ENCODE results near the gene UBE2H.
A peak's percentile ranks its signal among the peaks of the same experiment; 100 is the strongest.
"Not testable (repeated sequence)": the region's sequence is repeated elsewhere in the genome, so short reads cannot be mapped to it uniquely, and the experiment has no call there.

The UBE2H gene

DNA sequence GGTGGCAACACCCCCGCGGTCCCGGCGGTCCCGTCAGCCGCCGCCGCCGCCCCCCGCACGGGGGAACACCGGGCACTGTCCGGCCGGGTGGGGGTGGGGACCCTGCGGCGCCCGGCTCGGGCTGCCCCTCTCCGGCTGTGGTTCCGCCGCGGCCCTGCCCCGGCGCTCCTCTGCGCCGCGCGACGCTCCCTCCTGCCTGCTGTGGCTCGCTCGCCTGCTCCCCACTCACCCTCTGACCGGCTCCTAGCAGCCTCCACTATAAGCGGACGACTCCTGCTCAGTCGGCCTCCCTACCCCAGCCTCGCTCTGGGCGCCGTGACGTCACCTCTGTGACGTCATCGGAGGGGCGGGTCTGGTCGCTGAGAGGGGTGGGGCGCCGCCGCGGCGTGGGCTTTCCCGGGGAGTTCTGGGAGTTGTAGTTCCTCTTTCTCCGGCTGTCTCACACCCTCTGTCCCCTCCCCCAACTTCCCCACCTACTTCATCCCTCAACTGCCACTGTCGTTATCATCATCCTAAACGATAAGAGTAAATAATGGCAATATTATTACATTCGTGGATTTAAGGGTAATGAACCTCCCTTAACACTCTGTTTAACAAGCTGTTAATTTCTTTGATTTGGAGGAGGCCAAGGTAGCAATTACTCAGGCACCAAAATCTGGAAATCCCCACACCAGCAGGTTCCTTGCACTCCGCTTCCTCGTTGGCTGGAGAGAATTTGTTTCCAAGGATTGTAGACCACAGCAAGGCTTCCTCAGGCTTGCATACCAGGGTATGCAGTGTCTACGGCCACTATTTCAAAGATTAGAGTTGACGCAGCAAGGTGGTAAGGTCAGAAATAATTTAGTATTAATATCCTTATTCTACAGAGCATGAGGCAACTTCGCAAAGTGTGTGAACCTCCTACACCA is at the start of gene UBE2H:
UBE2H (minus strand) TSS at position 308 of the 908 bp plus-strand sequence. CDS start 405 bp downstream, outside the sequence.
- DNase-seq: peak; percentile 67

DNA sequence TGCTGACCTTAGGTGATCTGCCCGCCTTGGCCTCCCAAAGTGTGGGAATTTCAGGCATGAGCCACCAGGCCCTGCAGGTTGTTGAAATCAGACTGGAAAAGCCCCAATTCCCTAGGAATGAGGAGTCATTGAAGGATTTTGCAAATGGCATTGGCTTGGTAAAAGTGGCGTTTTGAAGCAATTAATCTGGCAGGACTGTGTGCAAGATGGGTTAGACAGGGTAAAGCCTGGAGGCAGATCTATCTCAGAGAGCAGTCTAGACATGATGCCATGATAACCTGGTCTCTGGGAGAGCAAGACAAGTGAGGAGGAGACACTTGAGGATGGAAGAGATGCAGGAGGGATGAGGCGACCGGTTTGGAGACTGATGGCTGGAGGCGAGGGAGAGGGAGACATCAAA is 45.7 kb upstream of the UBE2H start:
- no peak for DNase-seq

DNA sequence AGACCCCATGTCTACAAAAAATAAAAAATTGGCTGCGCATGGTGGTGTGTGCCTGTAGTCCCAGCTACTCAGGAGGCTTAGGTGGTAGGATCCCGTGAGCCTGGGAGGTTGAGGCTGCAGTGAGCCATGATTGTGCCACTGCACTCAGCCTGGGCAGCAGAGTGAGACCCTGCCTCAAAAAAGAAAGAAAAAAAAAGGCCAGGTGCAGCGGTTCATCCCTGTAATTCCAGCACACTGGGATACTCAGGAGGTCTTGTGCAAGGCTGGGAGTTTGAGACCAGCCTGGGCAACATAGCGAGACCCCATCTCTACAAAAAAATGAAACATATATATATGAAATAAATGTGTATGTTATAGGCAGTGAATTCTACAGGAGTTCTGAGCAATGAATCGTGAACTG is 44.5 kb upstream of the UBE2H start:
- DNase-seq: no peak

DNA sequence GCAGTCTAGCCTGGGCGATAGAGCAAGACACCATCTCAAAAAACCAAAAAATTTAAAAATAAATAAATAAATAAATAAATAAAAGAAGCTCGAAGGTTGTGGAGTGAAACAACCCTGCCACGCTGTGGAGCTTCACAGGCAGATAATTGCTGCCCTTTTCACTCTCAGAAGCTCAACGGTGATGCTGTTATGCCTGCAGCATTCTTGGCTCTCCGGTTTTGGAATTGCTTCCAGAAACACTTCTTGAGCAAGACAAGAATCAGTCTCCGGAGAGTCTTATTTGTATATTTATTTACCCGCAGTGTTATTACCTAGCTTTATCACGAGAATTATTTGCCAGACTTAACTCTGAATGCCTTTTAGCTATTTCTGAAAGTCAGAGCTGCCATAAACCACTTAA is 40.5 kb upstream of the UBE2H start:
- DNase-seq: peak; percentile 4

DNA sequence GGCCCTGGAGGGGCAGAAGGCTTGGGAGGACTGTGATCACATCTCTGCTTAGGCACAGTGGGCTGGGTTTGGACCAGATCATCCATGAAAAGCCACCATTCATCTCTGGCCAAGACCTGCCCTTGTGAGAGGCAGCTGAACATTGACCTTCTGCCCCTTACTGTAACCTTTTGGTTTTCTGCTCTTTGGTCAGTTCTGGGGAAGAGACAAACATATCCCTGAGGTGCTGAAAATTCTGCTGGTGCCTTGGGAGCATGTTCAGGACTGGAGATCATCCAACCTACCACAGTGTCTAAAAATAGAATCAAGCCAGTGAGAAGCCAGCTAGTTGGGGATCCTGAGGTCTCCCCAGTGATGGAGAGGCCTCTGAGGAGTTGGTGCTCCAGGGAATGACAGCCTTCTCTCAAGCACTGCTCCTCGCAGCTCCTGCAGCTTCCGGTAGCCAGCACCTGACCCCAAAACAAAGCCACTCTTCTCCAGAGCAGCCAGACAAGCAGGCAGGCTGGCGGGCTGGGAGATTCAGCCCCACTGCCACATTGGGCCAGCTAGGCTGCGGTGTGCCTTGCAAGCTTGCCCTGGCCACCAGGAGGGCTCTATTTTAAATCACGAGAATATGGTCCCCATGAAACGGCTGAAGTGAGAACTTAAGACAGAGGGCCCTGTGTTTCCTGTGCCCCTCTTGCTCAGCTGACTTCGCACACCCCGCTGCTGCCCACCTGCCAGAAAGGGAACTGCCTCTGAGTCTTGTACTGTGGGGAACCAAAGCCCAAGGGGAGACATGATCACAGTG is 37.8 kb upstream of the UBE2H start:
- no peak for DNase-seq

DNA sequence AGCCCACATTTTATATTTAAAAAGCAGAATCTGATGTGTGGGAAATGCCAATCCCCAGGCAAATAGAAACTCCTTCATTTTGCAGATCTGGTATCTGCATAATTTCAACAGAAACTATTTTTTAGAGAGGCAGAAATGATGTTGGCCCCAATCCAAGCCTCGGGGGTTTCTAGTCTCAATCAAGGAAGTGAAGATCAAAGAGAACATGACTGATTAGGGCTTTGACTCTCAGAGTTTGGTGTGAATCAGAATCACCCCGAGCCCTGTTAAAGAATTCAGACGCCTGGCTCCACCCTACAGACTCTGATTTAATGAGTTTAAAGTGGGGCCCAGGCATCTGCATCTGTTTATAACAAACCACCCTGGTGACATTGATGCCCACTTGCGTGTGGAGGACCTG is 36.7 kb upstream of the UBE2H start:
- no peak for DNase-seq

DNA sequence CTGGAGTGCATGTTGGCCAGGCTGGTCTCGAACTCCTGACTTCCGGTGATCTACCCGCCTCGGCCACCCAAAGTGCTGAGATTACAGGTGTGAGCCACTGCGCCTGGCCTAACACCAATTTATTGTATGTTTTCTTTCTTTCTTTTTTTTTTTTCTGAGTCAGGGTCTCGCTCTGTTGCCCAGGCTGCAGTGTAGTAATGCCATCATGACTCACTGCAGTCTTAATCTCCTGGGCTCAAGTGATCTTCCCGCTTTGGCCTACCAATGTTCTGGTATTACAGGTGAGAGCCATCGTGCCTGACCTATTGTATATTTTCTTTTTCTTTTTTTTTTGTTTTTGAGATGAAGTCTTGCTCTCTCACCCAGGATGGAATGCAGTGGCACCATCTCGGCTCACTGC is 33.8 kb upstream of the UBE2H start:
- no peak for DNase-seq

DNA sequence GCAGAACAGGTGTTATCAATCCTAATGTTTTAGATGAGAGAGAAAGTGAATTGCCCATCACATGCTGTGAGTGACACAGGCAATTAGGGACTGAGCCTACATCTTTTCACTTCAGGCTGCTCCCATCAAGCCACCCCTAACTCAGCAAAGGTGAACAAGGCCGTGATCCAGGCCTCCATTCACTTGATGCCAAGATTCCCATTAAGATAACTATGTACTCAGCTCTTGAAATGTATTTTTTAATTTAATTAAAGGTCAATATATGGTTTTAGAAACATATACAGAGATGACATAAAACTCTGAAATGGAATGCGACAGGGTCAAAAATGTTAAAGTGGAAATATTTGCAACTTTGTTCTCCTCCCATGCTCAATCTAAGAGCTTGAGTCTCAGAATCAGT is 27.9 kb upstream of the UBE2H start:
- DNase-seq: no peak

DNA sequence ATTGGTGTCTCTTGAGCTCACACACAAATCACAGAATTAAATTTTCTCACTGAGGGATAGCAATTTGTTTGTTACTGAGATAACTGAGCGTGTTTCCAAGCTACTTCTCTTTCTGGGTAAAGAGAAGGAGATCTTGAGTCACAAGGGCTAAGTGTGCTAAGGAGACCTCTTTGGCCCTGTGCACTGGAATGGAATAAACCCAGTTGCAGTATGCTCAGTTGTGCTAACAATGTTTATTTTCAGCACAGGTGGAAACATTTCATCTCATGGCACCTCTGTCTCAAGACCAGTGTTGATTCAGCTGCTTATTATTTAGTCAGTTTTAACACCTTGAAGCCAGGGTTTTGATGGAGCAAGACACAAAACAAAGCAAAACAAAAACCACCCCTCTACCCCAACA is 22.5 kb upstream of the UBE2H start:
- no peak for DNase-seq

DNA sequence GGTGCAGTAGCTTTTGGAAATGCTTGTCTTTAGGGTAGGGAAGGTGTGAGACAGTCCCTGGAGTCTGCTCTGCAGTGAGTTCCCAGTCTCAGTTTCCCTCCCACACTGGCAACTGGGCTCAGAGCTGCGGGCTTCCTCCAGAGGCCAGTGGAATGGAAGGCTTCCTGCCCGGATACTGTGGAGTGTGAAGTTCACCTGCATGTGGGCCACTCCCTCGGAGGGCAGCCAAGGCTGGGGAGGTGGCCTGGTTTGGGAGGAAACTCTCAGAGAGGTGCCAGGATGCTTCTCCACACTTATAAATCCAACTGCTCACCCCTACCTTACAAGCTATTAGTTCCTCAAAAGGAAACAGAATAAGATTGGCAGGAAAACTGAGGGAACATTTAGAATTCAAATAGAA is 18.1 kb upstream of the UBE2H start:
- DNase-seq: no peak

DNA sequence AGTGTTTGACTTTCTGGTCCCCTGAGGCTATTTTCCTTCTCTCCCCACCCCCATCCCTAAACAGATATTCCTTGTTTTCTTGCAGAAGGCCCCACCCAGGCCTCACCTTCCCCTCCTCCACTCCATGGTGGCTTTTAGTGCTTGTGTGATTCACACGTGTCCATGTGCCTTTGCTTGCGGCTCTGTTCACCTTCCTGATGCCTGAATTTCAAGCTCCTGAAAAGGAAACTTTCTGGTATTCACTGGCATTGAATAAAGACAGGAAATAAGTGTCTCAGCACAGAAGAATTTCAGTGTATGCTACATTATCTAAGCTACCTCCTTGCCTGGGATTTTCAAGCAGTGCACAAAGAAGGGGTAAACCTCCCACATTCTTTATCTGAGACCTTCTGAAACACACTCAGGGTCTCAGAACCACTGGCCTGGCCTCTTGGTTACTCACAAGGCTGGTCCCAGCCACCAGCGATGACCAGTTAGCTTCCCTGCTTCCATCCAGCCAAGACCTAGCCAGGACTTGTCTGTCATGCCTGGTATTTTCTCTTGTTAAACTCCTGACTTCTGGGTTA is 17.2 kb upstream of the UBE2H start:
- peak; percentile 4 for DNase-seq

DNA sequence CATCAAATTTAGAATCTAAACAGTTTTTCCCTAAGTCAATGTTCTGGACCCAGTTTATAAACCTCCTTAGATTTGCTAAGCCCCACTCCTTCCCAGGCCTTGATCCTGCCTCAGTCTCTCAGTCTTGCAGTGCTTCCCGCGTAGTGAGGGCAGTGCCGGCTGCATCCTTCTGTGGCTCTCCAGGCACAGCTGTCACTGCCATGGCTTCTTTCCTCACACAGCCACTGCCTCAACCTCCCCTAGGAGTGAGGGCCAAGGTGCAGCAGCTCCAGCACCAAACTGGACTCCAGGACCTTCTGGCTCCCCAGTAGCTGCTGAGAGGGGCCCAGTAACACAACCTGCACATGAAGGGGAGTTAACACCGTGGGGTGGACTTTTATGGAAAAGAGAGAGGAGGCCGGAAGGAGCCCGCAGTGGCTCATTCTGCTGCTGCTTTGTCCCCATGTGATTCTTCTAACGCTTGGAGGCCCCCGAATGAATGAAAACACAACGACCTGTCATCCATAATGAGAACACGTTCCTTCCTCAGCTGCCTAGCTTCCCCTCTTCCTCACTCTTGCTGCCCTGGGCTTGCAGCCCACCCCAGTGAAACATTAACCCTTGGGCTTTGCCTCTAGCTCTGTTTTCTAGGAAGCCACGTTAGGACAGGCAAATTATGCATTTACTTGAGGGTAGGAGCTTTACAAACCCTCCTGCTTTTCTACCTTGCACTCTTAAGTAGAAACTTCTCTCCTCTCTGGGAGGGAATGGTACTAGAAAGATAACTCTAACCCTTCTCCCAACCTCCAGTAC is 16.0 kb upstream of the UBE2H start:
- no peak for DNase-seq

DNA sequence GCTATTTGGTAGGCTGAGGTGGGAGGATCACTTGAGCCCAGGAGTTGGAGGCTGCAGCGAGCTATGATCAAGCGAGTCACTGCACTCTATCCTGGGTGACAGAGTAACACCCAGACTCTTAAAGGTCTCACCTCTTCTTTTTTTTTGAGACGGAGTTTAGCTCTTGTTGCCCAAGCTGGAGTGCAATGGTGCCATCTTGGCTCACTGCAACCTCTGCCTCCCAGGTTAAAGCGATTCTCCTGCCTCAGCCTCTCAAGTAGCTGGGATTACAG is 7.4 kb upstream of the UBE2H start:
- not testable (repeated sequence) for DNase-seq

DNA sequence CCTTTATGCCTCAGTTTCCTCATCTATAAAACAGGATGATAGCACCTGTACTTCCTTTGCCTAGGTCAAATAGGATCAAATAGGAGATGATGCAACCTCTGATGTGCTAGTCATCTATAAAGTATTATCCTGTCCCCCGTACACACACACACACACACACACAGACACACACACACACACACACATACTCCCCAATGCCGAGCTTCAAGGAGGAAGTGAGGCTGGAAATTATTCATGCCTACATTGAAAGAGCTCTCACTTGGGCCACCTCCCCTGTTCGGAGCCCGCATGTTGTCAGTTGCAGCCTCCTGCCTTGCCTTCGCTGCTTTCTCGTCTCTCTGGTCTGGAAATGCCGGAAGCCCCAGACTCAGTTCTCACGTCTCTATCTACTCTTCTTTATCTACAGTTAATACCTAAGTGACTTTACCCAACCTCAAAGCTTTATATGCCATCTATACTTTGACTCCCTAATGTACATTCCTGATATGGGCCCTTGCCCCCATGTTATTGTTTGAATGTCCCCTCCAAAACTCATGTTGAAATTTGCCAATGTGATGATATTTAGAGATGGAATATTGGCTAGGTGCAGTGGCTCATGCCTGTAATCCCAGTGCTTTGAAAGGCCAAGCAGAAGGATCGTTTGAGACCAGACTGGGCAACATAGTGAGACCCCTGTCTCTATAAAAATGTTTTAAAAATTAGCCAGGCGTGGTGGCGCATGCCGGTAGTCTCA is 6.9 kb upstream of the UBE2H start:
- DNase-seq: no peak

DNA sequence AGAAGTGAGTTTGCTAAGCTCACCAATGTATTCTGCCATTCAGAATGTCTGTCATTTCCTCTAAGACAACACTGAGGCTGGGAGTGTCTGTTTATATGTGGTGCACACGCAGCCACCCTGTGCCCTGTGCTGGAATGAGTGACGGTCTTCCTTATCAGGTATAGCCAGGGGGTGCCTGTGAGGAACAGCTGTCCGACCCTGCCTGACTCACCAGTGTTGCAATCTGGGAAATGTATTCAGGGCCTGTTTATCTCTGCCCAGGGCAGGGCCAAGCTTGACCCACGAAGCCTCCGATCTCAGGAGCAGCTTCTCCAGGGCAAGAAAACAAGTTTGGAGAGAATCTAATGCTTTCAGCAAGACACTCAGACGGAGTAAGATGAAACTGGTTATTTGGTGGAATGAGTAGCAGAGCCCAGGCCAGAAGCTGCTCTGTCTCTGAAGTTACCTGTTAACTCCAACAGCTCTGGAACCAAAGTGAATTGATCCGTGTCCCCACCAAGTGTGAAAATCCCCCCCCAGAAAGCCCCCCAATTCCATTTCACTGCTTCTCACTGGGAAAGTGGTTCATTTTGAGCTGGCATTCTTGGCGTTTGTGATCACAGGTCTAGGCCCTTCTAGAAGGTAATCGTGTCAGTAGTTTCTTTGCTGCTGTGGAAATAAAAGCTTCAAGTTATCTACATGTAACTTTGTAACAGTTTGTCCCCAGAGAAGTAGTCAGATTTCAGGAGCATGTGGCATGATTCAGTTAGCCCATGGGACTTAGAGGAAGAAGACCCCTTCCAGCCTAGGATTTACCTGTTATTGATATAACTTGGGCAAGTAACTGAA is 6.1 kb upstream of the UBE2H start:
- peak; percentile 17 for DNase-seq

DNA sequence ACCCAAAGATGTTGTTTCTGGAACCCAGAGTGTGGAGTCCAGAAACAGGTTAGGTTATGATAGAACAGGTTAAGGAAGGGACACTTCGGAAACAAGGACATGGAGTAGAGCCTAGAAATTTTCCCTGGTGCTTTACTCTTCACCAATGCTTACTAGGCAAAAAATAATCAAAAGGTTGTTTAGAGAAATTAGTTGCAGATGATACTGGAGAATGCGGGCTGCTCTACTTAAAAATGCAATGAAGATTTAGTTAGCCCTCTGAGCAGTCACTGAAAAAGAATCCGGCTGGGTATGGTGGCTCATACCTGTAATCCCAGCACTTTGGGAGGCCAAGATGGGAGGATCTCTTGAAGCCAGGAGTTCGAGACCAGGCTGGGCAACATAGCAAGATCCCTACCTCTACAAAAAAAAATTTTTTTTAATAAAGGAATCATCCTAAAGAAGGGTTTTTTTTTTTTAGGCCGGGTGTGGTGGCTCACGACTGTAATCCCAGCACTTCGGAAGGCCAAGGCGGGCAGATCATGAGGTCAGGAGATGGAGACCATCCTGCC is 3.3 kb upstream of the UBE2H start:
- DNase-seq: no peak

DNA sequence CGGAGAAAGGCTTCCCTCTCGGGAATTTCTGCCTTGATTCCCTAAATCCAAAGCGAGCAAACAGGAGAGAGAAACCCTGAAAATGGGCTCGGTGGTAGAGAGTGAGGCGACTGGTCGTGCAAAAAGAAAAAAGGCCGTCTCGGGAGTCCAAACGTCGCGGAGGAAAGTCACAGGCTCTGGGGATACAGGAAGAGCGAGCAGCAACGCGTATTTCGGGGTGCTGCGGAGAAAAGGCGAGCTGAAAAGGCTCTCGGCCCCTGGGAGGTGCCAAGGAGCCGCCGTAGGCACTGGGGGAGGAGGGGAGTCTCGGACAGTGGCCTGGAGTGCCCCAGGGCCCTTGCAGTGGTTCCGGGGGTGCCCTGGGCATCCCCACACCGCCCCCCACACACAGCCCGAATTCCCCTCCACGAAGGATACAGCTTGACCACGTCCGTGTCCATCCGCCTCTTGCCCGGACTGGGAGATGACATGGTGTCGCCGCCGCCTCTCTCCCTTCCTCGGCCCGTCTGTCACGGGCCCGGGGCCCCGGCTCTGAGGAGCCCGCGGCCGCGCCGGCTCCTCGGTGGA is 591 bp downstream of the UBE2H start:
- DNase-seq: no peak

DNA sequence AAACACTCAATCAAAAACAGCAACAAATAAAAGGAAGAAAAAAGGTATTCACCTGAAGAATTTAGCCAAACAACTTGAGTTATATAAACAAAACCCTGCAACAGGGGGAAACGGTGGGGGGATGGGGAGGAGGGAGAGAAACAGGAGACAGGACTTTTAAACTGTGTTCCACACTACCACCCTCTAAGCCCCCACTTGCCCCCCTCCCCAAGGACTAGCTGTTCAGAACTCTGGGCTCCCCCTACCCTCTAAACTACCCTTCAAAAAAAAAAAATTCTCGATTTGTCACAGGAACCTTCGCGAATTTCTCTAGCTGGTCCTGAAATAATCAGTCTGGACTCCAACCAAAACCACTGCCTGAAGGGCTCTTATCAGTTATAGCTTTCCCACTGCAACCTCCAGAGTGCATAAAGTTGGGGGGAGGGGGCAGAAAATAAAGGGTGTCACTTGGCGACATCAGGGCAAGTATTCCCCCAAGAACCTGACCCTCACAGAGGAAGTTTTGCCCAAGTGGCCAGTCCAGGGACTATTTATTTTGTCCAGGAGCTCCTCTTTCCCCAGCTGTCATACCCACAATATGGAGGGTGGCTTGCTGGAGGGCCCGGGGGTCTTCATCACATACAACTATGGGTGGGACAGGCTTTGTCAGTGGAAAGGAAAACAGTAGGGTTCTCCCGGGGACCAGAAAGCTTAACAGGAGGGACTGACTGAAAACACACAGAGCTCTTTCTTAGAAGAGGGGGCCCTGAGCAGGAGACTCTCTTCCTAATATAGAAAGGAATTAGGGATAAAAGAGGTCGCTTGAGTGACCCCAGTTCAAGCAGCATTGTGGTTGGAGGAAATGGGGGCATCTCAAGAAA is 1.3 kb downstream of the UBE2H start:
- DNase-seq: no peak

DNA sequence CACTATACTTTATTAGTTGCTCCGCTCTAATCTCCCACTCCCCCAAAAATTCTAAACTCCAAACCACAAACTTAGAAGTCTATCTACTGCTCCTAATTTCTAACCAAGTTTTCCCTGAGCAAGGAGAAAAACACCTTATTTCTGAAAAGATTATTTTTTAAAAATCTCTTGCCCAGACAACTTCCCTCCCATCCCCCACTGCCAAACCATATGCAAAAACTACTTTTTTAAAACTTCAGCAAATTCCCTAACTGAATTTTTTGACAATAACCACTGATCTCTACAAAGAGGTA is 1.9 kb downstream of the UBE2H start:
- DNase-seq: no peak
